Smooth muscle cell (in vitro differentiated cells): Measurements from ENCODE around the gene CNTN4. TPM values are rescaled to one million over a fixed set of nuclear protein-coding genes. Genes with fewer than 3 reads are reported as not detected.

Experiments used
- DNase-seq: peaks from one replicate; lab custom pipeline; 2025; ENCODE audit not compliant: unreplicated experiment; lab: John Stamatoyannopoulos, UW
- H2AFZ ChIP-seq: fragments of 200-600 bp; sonication (generic); 2 replicates; pipeline ENCODE4 v1.6.0; 2016; ENCODE audit warnings: antibody characterized with exemption, low read depth, mild to moderate bottlenecking
- H3F3A ChIP-seq: fragments of 200-600 bp; sonication (generic); 2 replicates; pipeline ENCODE4 v1.6.0; 2017; ENCODE audit warnings: antibody characterized with exemption, low read depth
- H3K27ac ChIP-seq: fragments of 200-600 bp; sonication (generic); 2 replicates; pipeline ENCODE4 v1.5.1; 2016; ENCODE audit warnings: low read depth, mild to moderate bottlenecking
- H3K27me3 ChIP-seq: fragments of 200-600 bp; sonication (generic); 2 replicates; pipeline ENCODE4 v1.6.1; 2016; ENCODE audit warnings: low read depth, mild to moderate bottlenecking
- H3K36me3 ChIP-seq: fragments of 200-600 bp; sonication (generic); 2 replicates; pipeline ENCODE4 v1.5.1; 2016; ENCODE audit warnings: low read depth
- H3K4me1 ChIP-seq: fragments of 200-600 bp; sonication (generic); 2 replicates; pipeline ENCODE4 v1.5.1; 2016; ENCODE audit warnings: low read depth
- H3K4me2 ChIP-seq: fragments of 200-600 bp; sonication (generic); 2 replicates; pipeline ENCODE4 v1.6.0; 2016; ENCODE audit warnings: mild to moderate bottlenecking
- H3K4me3 ChIP-seq: fragments of 200-600 bp; sonication (generic); 2 replicates; pipeline ENCODE4 v1.5.1; 2016; ENCODE audit warnings: mild to moderate bottlenecking
- H3K79me2 ChIP-seq: fragments of 200-600 bp; sonication (generic); 2 replicates; pipeline ENCODE4 v1.6.0; 2016; ENCODE audit warnings: low read depth, mild to moderate bottlenecking
- H3K9ac ChIP-seq: fragments of 200-600 bp; sonication (generic); 2 replicates; pipeline ENCODE4 v1.6.0; 2016; ENCODE audit warnings: low read depth
- H3K9me3 ChIP-seq: fragments of 200-600 bp; sonication (generic); replicated peaks from 2 replicates; pipeline ENCODE4 v1.5.1; 2016; ENCODE audit warnings: low read depth
- H4K20me1 ChIP-seq: fragments of 200-600 bp; sonication (generic); 2 replicates; pipeline ENCODE4 v1.6.0; 2016; ENCODE audit warnings: low read depth
- WGBS: methylation state at CpG from one replicate; pipeline ENCODE4 v1.1.7; 2016; ENCODE audit warnings: low lambda C conversion rate; 5-methylcytosine and 5-hydroxymethylcytosine counted together
- polyA plus RNA-seq: library from polyadenylated mRNA; unstranded; fragments of >200 nt; fragmentation: Nextera tagmentation; extraction: Ambion mirVana; gene quantifications from 2 replicates; pipeline ENCODE4 v1.2.1, GENCODE V29; 2016
- total RNA-seq: library from RNA; depleted of rRNA; stranded (reverse); fragments of >200 nt; gene quantifications from 2 replicates; pipeline ENCODE4 v1.2.3, GENCODE V29; 2014
- TF ChIP-seq, protein P1 (sequence below): fragments of 200-600 bp; sonication (generic); IDR thresholded peaks from 2 replicates; pipeline ENCODE4 v1.5.1; 2017; ENCODE audit warnings: borderline replicate concordance, mild to moderate bottlenecking, antibody characterized with exemption; ENCODE audit not compliant: insufficient read depth, poor library complexity, severe bottlenecking

Gene CNTN4
- total and polyA plus RNA-seq, 2 experiments from 2014 or later, result 12.1 to 15.8 TPM

DNA sequence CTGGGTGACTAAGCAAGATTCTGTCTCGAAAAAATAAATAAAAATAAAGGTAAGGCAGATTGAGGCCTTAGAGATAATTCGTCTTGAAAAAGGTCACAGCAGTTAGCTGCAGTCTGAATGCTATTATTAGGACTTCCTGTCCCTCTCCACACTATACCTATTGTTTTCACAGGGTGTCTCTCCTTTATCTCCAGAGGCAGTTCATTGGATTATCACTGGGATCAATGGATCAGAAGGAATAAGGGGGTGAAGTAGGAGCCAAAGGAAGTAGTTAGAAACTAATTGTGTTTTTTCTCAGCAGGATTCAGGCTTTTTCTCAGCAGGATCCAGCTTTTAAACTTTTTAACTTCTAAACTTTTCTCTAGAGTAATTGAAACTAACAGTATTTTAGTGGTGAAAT is 684.6 kb downstream of the CNTN4 start:
- H3K27ac ChIP-seq, result no peak overlapping the region
- no peaks in the 10 kb centered on the region for H3K27me3 ChIP-seq
- H3K4me2 ChIP-seq, result no peak overlapping the region
- no peaks in the 10 kb centered on the region for H3K9me3 ChIP-seq
- WGBS, result 16% methylated on average over 2 of the region's 2 CpGs
- no peak overlapping the region for H2AFZ ChIP-seq
- H3K79me2 ChIP-seq, result no peaks in the 10 kb centered on the region
- H3F3A ChIP-seq, result no peaks in the 10 kb centered on the region
- no peak overlapping the region for H3K9ac ChIP-seq
- no peaks in the 10 kb centered on the region for H3K36me3 ChIP-seq
- TF ChIP-seq, protein P1, sequence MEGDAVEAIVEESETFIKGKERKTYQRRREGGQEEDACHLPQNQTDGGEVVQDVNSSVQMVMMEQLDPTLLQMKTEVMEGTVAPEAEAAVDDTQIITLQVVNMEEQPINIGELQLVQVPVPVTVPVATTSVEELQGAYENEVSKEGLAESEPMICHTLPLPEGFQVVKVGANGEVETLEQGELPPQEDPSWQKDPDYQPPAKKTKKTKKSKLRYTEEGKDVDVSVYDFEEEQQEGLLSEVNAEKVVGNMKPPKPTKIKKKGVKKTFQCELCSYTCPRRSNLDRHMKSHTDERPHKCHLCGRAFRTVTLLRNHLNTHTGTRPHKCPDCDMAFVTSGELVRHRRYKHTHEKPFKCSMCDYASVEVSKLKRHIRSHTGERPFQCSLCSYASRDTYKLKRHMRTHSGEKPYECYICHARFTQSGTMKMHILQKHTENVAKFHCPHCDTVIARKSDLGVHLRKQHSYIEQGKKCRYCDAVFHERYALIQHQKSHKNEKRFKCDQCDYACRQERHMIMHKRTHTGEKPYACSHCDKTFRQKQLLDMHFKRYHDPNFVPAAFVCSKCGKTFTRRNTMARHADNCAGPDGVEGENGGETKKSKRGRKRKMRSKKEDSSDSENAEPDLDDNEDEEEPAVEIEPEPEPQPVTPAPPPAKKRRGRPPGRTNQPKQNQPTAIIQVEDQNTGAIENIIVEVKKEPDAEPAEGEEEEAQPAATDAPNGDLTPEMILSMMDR, result no peak
- no peak for DNase-seq
- H3K4me1 ChIP-seq, result peaks cover 13% of the 10 kb centered on the region
- no peaks in the 10 kb centered on the region for H4K20me1 ChIP-seq
- H3K4me3 ChIP-seq, result no peak overlapping the region

DNA sequence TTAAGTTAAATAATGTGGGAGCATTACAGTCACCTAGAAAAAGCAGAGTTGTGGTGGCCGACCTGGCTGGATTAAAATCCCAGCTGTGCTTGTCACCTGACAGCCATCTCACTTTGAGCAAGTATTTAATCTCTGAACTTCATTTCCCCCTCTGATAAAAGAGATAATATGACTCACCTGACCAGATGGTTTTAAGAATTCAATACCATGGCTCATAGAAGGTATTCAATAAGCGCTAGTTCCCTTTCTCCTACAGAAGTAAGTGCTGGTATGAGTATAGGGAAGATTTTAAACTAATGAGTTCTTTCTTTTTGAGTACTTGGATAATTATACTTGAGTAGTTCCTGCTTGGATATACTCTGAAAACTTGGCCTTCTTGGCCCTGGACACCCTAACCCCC is 686.0 kb downstream of the CNTN4 start:
- peaks cover 19% of the 10 kb centered on the region for H3K4me1 ChIP-seq
- H3K79me2 ChIP-seq, result no peaks in the 10 kb centered on the region
- H4K20me1 ChIP-seq, result no peaks in the 10 kb centered on the region
- H3K9me3 ChIP-seq, result no peaks in the 10 kb centered on the region
- no peaks in the 10 kb centered on the region for H3F3A ChIP-seq
- H3K36me3 ChIP-seq, result no peaks in the 10 kb centered on the region
- TF ChIP-seq, protein P1, result no peak
- H3K27ac ChIP-seq, result no peak overlapping the region
- no peak for DNase-seq
- H3K27me3 ChIP-seq, result no peaks in the 10 kb centered on the region
- H3K4me3 ChIP-seq, result no peak overlapping the region
- no peak overlapping the region for H3K4me2 ChIP-seq
- WGBS, result 92% methylated on average over 2 of the region's 2 CpGs
- no peak overlapping the region for H2AFZ ChIP-seq
- H3K9ac ChIP-seq, result no peak overlapping the region

DNA sequence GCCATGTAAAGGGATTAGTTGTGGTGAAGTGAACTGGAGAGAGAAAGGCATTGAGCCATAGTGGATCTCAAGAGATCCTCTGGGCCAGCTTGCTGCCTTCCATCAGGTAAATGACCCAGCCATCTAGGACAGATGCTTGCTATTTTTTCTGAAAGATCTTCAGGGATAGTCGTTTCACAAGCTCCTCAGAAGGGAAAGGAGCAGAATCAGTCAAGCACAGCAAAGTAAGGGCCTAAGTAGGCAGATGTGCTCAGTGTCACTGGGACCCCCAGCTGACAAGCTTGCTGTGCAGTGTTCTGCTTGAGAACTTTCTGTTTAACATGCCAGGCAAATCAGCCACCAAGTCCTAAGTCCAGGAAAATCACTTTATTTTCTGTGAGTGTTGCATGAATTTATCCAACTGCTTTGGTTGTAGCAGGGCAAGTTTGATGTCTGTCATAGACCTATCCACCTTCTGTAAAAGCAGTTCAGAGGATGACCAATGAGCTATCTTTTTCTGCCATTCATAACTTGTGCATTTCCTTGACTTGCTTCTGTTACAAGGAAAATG is 691.7 kb downstream of the CNTN4 start:
- Histone ChIP-seq H3F3A (no peaks in the 10 kb centered on the region), H4K20me1 (no peaks in the 10 kb centered on the region), H3K9me3 (no peaks in the 10 kb centered on the region), H3K4me2 (no peak overlapping the region), H3K4me3 (no peak overlapping the region), H3K79me2 (no peaks in the 10 kb centered on the region), H3K4me1 (peaks cover 5% of the 10 kb centered on the region), H3K27ac (no peak overlapping the region), H2AFZ (no peak overlapping the region), H3K36me3 (no peaks in the 10 kb centered on the region), H3K27me3 (no peaks in the 10 kb centered on the region), H3K9ac (no peak overlapping the region)
- WGBS, result 74% methylated on average over 1 of the region's 1 CpG
- TF ChIP-seq, protein P1, result no peak
- DNase-seq, result no peak

DNA sequence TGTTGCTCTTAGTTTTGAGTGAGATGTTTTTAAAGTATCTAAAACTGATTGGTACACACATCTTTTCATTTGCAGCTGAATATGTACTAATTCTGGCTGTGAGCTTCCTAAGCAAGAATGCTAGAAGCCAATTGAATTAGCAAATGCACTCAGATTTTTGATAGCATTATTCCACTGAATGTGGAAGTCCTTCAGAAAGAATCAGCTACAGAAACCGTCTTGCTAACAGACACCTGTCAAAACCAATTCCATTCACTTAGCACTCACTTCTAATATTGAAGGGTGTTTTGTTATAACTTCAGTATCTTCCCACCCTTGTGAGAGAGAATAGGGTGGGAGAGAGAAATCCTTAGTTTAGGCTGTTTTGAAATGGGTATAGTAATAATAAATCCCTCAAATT is 693.8 kb downstream of the CNTN4 start:
- H3K36me3 ChIP-seq, result no peaks in the 10 kb centered on the region
- H3K9ac ChIP-seq, result no peak overlapping the region
- no peak overlapping the region for H2AFZ ChIP-seq
- H4K20me1 ChIP-seq, result no peaks in the 10 kb centered on the region
- no peaks in the 10 kb centered on the region for H3K9me3 ChIP-seq
- no peak overlapping the region for H3K4me2 ChIP-seq
- H3F3A ChIP-seq, result no peaks in the 10 kb centered on the region
- no peaks in the 10 kb centered on the region for H3K27me3 ChIP-seq
- H3K4me1 ChIP-seq, result peaks cover 5% of the 10 kb centered on the region
- WGBS, result 87% methylated on average over 1 of the region's 1 CpG
- no peak overlapping the region for H3K4me3 ChIP-seq
- no peaks in the 10 kb centered on the region for H3K79me2 ChIP-seq
- TF ChIP-seq, protein P1, result no peak
- no peak overlapping the region for H3K27ac ChIP-seq
- DNase-seq, result no peak
